OCI-LY3 (cell line): ENCODE data around the gene HOXA6.

Experiments
- EZH2phosphoT487 ChIP-seq: fragments of 200-600 bp; shearing (Covaris generic); IDR thresholded peaks from 2 replicates; pipeline ENCODE4 v1.6.1; 2018; ENCODE audit warnings: antibody characterized with exemption, mixed run types, low read depth
- TF ChIP-seq, protein P1 (sequence below): fragments of 200-600, 300-600 bp; sonication (generic); IDR thresholded peaks from 2 replicates; pipeline ENCODE4 v1.5.1; 2014; ENCODE audit warnings: antibody characterized with exemption, low read length, low read depth

- TF ChIP-seq, protein P1, sequence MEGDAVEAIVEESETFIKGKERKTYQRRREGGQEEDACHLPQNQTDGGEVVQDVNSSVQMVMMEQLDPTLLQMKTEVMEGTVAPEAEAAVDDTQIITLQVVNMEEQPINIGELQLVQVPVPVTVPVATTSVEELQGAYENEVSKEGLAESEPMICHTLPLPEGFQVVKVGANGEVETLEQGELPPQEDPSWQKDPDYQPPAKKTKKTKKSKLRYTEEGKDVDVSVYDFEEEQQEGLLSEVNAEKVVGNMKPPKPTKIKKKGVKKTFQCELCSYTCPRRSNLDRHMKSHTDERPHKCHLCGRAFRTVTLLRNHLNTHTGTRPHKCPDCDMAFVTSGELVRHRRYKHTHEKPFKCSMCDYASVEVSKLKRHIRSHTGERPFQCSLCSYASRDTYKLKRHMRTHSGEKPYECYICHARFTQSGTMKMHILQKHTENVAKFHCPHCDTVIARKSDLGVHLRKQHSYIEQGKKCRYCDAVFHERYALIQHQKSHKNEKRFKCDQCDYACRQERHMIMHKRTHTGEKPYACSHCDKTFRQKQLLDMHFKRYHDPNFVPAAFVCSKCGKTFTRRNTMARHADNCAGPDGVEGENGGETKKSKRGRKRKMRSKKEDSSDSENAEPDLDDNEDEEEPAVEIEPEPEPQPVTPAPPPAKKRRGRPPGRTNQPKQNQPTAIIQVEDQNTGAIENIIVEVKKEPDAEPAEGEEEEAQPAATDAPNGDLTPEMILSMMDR, result no peak
- TF ChIP-seq EZH2phosphoT487, result no peak
Observed at GRCh38 chr7:27165089-27165995, 17.8 kb upstream of the HOXA6 start, which contains the start of gene HOXA9.
